C4-2B (cell line): Measurements from ENCODE around the gene CABP2.

ENCODE experiments used
- ZFX ChIP-seq: fragments of 450-650 bp; IDR thresholded peaks from 2 replicates; pipeline ENCODE4 v1.6.1; 2017
- TF ChIP-seq, protein P1 (sequence below): fragments of 450-650 bp; conservative IDR thresholded peaks from 2 replicates; pipeline ENCODE4 v1.5.1; 2017; ENCODE audit warnings: mild to moderate bottlenecking

- TF ChIP-seq, protein P1, sequence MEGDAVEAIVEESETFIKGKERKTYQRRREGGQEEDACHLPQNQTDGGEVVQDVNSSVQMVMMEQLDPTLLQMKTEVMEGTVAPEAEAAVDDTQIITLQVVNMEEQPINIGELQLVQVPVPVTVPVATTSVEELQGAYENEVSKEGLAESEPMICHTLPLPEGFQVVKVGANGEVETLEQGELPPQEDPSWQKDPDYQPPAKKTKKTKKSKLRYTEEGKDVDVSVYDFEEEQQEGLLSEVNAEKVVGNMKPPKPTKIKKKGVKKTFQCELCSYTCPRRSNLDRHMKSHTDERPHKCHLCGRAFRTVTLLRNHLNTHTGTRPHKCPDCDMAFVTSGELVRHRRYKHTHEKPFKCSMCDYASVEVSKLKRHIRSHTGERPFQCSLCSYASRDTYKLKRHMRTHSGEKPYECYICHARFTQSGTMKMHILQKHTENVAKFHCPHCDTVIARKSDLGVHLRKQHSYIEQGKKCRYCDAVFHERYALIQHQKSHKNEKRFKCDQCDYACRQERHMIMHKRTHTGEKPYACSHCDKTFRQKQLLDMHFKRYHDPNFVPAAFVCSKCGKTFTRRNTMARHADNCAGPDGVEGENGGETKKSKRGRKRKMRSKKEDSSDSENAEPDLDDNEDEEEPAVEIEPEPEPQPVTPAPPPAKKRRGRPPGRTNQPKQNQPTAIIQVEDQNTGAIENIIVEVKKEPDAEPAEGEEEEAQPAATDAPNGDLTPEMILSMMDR = no peak
- TF ChIP-seq ZFX = peak; percentile 69; the same call in 1 of the 2 replicates
These were observed 15.3 kb downstream of the CABP2 start, which contains the start of gene CDK2AP2 for GRCh38 chr11:67507864-67508485.
